ENCODE results near the gene TMEM30A. TPM values are rescaled to one million over a fixed set of nuclear protein-coding genes. Genes with fewer than 3 reads are reported as not detected.

TMEM30A gene
- total and polyA plus RNA-seq, 2 donors (not counting 3 experiments of a cell fraction or from before 2014, with no cell fraction given) = 42.2 to 197 TPM

GRCh38 chr6:75305573-75305972 is 21.0 kb upstream of the TMEM30A start:
- no peaks in the 10 kb centered on the region for H3K9me1 ChIP-seq (replicated peaks; ENCODE audit: control insufficient read depth, extremely low read depth, insufficient read depth, low read length)
- peaks cover 3% of the 10 kb centered on the region for H3K4me1 ChIP-seq (ENCODE audit: control insufficient read depth, extremely low read depth, insufficient read depth, low read length)
- intact Hi-C loops (cut with micrococcal nuclease) = no loop called here
- no peak for FAIRE-seq
- peaks cover 0 to 2% of the 10 kb centered on the region in 2 experiments for H3K27me3 ChIP-seq (ENCODE audit: control insufficient read depth in 2 of 2, insufficient read depth in 2 of 2, low read length in 2 of 2)
- H3K27ac ChIP-seq (ENCODE audit: insufficient read depth, low read depth, low read length) = no peak overlapping the region
- no peaks in the 10 kb centered on the region for H4K20me1 ChIP-seq (replicated peaks; ENCODE audit: control insufficient read depth, extremely low read depth, insufficient read depth, low read length)
- no peak for DNase-seq (ENCODE audit: low read depth, low spot score)
- dilution Hi-C loops (cut with MboI; ENCODE audit: extremely low pct_ligation_motif_present, low sequenced_read_pairs) = loop anchor here (25.0 kb wide), 1 partner anchor 232 kb away; no protein-coding TSS in a partner anchor
- no peak overlapping the region for H3K4me3 ChIP-seq (replicated peaks in 1 of 3; ENCODE audit: insufficient read depth in 1 of 3, low read depth in 1 of 3, low read length in 3 of 3)
- BruUV-seq (replicated peaks) = no TSS peak
- TF ChIP-seq POLR2A (IDR thresholded peaks at IDR 0.05; ENCODE audit: low read depth, low read length) (no peak), FOS (IDR thresholded peaks at IDR 0.05; ENCODE audit: borderline replicate concordance, insufficient read depth, low read length) (no peak), CTCF (IDR thresholded peaks at IDR 0.05; ENCODE audit: extremely low read depth in 1 of 2, insufficient read depth in 1 of 2, low read depth in 1 of 2, low read length in 2 of 2) (no peak), GATA2 (IDR thresholded peaks at IDR 0.05; ENCODE audit: insufficient read depth, insufficient read length, low read depth, low read length) (no peak), MAX (IDR thresholded peaks at IDR 0.05; ENCODE audit: insufficient read depth, insufficient read length) (no peak), JUN (IDR thresholded peaks at IDR 0.05; ENCODE audit: borderline replicate concordance, insufficient read depth, insufficient read length, low read depth) (no peak), MYC (IDR thresholded peaks at IDR 0.05; ENCODE audit: low read depth, low read length) (no peak), POLR2AphosphoS5 (IDR thresholded peaks at IDR 0.05; ENCODE audit: insufficient read depth, low read depth, low read length) (no peak), EZH2 (IDR thresholded peaks at IDR 0.05; ENCODE audit: borderline replicate concordance, low read depth, low read length, severe bottlenecking) (no peak)
- H3K9me3 ChIP-seq (replicated peaks; ENCODE audit: control insufficient read depth, insufficient read depth, low read length) = no peaks in the 10 kb centered on the region
- H3K4me2 ChIP-seq (ENCODE audit: insufficient read depth, low read length) = no peak overlapping the region
- ChIA-PET CTCF (interaction anchor here (0.6 to 3.3 kb wide), 11 partner anchors 8 to 257 kb away, joined by 3 to 13 read pairs (median 3); no protein-coding TSS in a partner anchor), POLR2A (interaction anchor here (1.6 kb wide), 1 partner anchor 38 kb away, joined by 5 read pairs; no protein-coding TSS in a partner anchor)
- no peak overlapping the region for H3K9ac ChIP-seq (replicated peaks; ENCODE audit: extremely low read depth, insufficient read depth, low read length)
- H3K79me2 ChIP-seq (ENCODE audit: control insufficient read depth, insufficient read depth, low read length) = no peaks in the 10 kb centered on the region
- H2AFZ ChIP-seq (ENCODE audit: low read depth, low read length) = no peak overlapping the region
- H3K36me3 ChIP-seq (ENCODE audit: control insufficient read depth in 2 of 2, extremely low read depth in 1 of 2, insufficient read depth in 2 of 2, low read length in 2 of 2) = no peaks in the 10 kb centered on the region

All from endothelial cell of umbilical vein (primary cell).